Ishikawa (cell line): ENCODE data around the gene BCAN.

Source experiments
- FOXM1 ChIP-seq: IDR thresholded peaks from 2 replicates; pipeline ENCODE4 v1.6.1; 2012; ENCODE audit warnings: low read depth, borderline replicate concordance
- RAD21 ChIP-seq: IDR thresholded peaks from 2 replicates; pipeline ENCODE4 v1.6.1; 2012; ENCODE audit warnings: low read depth
- TAF1 ChIP-seq: IDR thresholded peaks from 2 replicates; pipeline ENCODE4 v1.6.1; 2012; ENCODE audit warnings: low read depth, mild to moderate bottlenecking
- TCF12 ChIP-seq: IDR thresholded peaks from 2 replicates; pipeline ENCODE4 v1.6.1; 2012; ENCODE audit warnings: low read depth
- TF ChIP-seq, protein P1 (sequence below): IDR thresholded peaks from 2 replicates; pipeline ENCODE4 v1.6.1; 2012
- TF ChIP-seq, protein P2 (sequence below): IDR thresholded peaks from 2 replicates; pipeline ENCODE4 v1.6.1; 2012; ENCODE audit warnings: low read depth, mild to moderate bottlenecking

DNA sequence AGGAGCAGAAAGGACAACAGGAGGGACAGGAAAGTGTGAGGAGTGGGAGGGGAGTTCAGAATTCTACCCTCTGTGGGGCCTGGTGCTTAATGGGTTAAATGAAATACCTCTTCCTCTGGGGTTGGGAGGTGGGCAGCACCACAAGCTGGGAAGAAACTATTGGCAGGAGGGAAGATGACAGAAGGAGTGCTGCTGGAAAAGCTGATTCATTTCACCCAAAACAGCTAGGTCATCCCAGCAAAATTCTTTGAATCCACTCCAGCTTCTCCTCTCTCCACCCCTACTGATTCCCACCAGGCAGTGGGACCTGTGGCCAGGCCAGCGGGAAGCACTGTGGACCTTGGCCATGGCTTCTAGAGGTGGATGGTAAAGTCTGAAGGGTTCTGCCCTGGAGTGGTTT, 12.8 kb downstream of the BCAN start:
- TF ChIP-seq TAF1 (no peak), RAD21 (no peak), FOXM1 (no peak), TCF12 (no peak)
- TF ChIP-seq, protein P1, sequence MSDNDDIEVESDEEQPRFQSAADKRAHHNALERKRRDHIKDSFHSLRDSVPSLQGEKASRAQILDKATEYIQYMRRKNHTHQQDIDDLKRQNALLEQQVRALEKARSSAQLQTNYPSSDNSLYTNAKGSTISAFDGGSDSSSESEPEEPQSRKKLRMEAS: no peak
- TF ChIP-seq, protein P2, sequence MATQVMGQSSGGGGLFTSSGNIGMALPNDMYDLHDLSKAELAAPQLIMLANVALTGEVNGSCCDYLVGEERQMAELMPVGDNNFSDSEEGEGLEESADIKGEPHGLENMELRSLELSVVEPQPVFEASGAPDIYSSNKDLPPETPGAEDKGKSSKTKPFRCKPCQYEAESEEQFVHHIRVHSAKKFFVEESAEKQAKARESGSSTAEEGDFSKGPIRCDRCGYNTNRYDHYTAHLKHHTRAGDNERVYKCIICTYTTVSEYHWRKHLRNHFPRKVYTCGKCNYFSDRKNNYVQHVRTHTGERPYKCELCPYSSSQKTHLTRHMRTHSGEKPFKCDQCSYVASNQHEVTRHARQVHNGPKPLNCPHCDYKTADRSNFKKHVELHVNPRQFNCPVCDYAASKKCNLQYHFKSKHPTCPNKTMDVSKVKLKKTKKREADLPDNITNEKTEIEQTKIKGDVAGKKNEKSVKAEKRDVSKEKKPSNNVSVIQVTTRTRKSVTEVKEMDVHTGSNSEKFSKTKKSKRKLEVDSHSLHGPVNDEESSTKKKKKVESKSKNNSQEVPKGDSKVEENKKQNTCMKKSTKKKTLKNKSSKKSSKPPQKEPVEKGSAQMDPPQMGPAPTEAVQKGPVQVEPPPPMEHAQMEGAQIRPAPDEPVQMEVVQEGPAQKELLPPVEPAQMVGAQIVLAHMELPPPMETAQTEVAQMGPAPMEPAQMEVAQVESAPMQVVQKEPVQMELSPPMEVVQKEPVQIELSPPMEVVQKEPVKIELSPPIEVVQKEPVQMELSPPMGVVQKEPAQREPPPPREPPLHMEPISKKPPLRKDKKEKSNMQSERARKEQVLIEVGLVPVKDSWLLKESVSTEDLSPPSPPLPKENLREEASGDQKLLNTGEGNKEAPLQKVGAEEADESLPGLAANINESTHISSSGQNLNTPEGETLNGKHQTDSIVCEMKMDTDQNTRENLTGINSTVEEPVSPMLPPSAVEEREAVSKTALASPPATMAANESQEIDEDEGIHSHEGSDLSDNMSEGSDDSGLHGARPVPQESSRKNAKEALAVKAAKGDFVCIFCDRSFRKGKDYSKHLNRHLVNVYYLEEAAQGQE: no peak
